ENCODE results near the gene TSPAN32.

DNA sequence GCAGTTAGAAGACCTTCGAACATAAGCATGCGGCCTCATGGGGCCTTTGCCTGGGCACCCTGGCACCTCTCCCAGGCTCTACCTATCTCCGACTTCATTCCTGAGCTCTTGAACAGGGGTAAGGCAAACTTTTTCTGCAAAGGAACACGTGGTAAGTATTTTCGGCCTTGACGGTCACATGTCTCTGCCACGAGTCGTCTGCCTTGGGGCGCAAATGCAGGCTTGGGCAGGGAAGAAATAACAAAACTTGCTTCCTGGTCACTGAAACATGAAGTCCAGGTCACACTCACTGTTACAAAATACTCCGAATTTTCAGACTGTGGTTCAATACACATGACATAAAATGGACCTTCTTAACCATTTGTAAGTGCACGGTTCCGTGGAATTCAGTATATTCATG, 28.0 kb upstream of the TSPAN32 start:
- TF ChIP-seq FOSL2 (IDR thresholded peaks at IDR 0.05) = no peak
- TF ChIP-seq FOSL2 (CRISPR knock-in tag; IDR thresholded peaks at IDR 0.05) = no peak
- TF ChIP-seq, protein P1, sequence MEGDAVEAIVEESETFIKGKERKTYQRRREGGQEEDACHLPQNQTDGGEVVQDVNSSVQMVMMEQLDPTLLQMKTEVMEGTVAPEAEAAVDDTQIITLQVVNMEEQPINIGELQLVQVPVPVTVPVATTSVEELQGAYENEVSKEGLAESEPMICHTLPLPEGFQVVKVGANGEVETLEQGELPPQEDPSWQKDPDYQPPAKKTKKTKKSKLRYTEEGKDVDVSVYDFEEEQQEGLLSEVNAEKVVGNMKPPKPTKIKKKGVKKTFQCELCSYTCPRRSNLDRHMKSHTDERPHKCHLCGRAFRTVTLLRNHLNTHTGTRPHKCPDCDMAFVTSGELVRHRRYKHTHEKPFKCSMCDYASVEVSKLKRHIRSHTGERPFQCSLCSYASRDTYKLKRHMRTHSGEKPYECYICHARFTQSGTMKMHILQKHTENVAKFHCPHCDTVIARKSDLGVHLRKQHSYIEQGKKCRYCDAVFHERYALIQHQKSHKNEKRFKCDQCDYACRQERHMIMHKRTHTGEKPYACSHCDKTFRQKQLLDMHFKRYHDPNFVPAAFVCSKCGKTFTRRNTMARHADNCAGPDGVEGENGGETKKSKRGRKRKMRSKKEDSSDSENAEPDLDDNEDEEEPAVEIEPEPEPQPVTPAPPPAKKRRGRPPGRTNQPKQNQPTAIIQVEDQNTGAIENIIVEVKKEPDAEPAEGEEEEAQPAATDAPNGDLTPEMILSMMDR (IDR thresholded peaks at IDR 0.05) = no peak
- TF ChIP-seq TP53 (CRISPR knock-in tag; IDR thresholded peaks at IDR 0.05) = no peak
- TF ChIP-seq, protein P2, sequence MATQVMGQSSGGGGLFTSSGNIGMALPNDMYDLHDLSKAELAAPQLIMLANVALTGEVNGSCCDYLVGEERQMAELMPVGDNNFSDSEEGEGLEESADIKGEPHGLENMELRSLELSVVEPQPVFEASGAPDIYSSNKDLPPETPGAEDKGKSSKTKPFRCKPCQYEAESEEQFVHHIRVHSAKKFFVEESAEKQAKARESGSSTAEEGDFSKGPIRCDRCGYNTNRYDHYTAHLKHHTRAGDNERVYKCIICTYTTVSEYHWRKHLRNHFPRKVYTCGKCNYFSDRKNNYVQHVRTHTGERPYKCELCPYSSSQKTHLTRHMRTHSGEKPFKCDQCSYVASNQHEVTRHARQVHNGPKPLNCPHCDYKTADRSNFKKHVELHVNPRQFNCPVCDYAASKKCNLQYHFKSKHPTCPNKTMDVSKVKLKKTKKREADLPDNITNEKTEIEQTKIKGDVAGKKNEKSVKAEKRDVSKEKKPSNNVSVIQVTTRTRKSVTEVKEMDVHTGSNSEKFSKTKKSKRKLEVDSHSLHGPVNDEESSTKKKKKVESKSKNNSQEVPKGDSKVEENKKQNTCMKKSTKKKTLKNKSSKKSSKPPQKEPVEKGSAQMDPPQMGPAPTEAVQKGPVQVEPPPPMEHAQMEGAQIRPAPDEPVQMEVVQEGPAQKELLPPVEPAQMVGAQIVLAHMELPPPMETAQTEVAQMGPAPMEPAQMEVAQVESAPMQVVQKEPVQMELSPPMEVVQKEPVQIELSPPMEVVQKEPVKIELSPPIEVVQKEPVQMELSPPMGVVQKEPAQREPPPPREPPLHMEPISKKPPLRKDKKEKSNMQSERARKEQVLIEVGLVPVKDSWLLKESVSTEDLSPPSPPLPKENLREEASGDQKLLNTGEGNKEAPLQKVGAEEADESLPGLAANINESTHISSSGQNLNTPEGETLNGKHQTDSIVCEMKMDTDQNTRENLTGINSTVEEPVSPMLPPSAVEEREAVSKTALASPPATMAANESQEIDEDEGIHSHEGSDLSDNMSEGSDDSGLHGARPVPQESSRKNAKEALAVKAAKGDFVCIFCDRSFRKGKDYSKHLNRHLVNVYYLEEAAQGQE (IDR thresholded peaks at IDR 0.05) = no peak
- no peak for TF ChIP-seq RFX5 (IDR thresholded peaks at IDR 0.05)
- no peak for TF ChIP-seq SMC3 (IDR thresholded peaks at IDR 0.05)
- TF ChIP-seq MAFK (IDR thresholded peaks at IDR 0.05; ENCODE audit: partially characterized antibody) = no peak
- TF ChIP-seq CEBPB (IDR thresholded peaks at IDR 0.05) = no peak
- no peak for TF ChIP-seq KDM1A (IDR thresholded peaks at IDR 0.05; ENCODE audit: low read depth)
- TF ChIP-seq POLR2A (IDR thresholded peaks at IDR 0.05; ENCODE audit: low read length) = no peak
- TF ChIP-seq, protein P3, sequence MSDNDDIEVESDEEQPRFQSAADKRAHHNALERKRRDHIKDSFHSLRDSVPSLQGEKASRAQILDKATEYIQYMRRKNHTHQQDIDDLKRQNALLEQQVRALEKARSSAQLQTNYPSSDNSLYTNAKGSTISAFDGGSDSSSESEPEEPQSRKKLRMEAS (IDR thresholded peaks at IDR 0.05) = no peak
- no peak for TF ChIP-seq KDM5A (IDR thresholded peaks at IDR 0.05)

All from A549 (cell line).